HG03066 (cell line): Measurements from ENCODE around the gene EPS8L2.

Experiments used
- ATAC-seq: cut with Tn5 transposase; IDR thresholded peaks from one replicate; pipeline ENCODE4 v1.9.1; 2021; ENCODE audit warnings: low read depth; ENCODE audit not compliant: unreplicated experiment

Gene EPS8L2

DNA sequence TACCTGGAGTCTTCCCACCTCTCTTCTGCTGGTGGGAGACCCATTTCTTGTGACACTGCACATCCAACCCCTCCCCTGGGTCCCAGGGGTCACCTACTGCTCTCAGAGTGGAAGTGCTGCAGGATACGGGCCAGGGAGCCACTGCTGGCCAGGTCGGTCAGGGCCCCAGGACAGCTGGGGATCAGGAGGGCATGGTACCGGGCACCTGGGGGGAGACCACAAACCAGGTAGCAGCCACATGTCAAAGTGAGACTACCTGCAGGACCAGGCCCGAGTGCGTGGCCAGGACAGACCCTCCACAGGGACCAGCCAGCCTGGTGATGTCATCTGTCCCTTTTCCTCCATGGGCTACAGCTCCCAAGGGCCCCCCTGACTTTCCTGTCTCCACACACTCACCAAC is 67.4 kb downstream of the EPS8L2 start:
- ATAC-seq = no peak

DNA sequence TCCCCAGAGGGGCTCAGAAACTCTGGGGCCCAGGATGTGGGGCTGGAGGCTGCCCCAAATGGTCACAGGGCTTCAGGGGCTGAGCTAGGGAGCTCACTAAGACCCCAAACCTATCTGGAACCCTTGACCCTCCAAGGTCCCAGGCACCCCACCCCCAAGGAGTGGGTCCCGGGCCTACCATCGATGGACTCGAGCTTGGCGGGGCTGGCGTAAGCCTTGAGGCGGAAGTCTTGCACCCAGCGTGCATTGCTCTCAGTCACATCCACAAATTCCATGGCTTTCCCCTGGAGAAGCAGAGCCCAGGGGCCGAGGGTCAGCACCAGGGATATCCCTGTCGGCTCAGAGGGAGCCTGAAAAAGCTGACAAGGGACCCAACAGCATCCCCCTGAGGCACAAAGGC is 67.8 kb downstream of the EPS8L2 start:
- no peak for ATAC-seq

- ATAC-seq = no peak
Observed at GRCh38 chr11:774873-775592, 69.0 kb downstream of the EPS8L2 start.

DNA sequence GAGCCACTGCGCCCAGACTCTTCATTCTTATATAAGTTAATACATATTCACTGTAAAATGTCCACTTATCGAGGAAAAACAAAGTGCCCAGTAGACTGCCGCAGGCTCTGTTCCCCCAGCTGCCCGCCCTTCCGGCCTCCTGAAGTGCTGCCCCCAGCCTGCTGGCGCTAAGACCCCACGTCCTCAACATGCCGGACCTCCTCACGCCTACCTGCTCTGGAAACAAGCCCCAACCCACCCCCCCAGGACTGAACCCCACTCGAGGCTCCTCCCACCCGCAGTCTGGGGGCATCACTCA is 70.2 kb downstream of the EPS8L2 start:
- ATAC-seq = no peak

DNA sequence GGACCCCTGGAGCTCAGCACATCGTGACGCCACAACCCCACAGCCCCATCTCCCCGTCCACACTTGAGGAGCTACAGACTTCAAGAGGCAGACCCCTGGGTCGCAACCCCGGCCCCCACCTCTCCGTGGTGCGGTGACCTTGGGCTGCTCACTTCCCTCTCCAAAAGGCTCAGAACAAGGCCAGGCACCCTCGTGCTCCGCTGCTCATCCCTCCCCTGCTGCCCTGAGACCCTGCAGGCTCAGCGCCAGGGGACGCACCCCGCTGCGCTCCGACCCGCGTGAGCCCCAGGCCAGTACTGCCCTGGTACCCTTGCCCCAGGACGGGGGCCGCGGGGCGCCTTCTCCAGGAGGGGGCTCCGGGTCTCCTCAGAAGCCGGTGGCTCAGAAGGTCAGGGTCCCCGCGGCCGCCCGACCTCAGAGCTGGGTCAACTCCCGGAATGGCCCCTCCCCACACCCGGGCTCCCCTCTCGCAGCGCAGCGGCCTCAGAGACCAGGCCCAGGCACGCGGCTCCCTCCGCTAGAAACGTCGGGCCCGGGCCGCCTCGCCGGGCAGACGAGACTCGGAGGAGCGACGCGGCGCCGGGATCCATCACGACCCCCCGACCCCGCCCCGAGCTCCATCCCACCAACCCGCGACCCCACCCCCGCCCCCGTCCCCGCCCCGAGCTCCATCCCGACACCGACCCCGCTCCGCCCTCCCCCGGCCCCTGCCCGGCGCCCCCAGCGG is 70.7 kb downstream of the EPS8L2 start:
- ATAC-seq = peak; percentile 35
